Fibroblast of skin of right quadriceps (primary cell): ENCODE data around the gene PWWP2B.
A peak's percentile ranks its signal among the peaks of the same experiment; 100 is the strongest.

Source experiments
- DNase-seq: peaks from one replicate; pipeline ENCODE4 v3.0.0-alpha.2; 2013

The PWWP2B gene

GRCh38 chr10:132395704-132396493, 1.1 kb upstream of the PWWP2B start:
- DNase-seq: no peak

- peak; percentile 45 for DNase-seq
These were observed 435 bp upstream of the PWWP2B start for GRCh38 chr10:132396494-132397035.

- peak; percentile 41 for DNase-seq
These were observed 918 bp downstream of the PWWP2B start for GRCh38 chr10:132397671-132398565.

GRCh38 chr10:132398566-132398991, 1.6 kb downstream of the PWWP2B start:
- DNase-seq: no peak

GRCh38 chr10:132399117-132400035, 2.4 kb downstream of the PWWP2B start:
- no peak for DNase-seq

GRCh38 chr10:132400041-132400546, 3.1 kb downstream of the PWWP2B start:
- no peak for DNase-seq

GRCh38 chr10:132400547-132401151, 3.6 kb downstream of the PWWP2B start:
- no peak for DNase-seq

- no peak for DNase-seq
These were observed 4.6 kb downstream of the PWWP2B start for GRCh38 chr10:132401401-132402118.

GRCh38 chr10:132402781-132403241, 5.8 kb downstream of the PWWP2B start:
- DNase-seq: no peak

GRCh38 chr10:132403511-132404168, 6.6 kb downstream of the PWWP2B start:
- DNase-seq: no peak

GRCh38 chr10:132404169-132404880, 7.3 kb downstream of the PWWP2B start:
- no peak for DNase-seq

GRCh38 chr10:132404911-132405462, 8.0 kb downstream of the PWWP2B start:
- no peak for DNase-seq

- DNase-seq: no peak
These were observed 8.5 kb downstream of the PWWP2B start for GRCh38 chr10:132405463-132405991.

GRCh38 chr10:132406181-132406580, 9.2 kb downstream of the PWWP2B start:
- no peak for DNase-seq

- DNase-seq: no peak
These were observed 9.8 kb downstream of the PWWP2B start for GRCh38 chr10:132406750-132407149.

GRCh38 chr10:132407243-132407746, 10.3 kb downstream of the PWWP2B start:
- no peak for DNase-seq

GRCh38 chr10:132407846-132408278, 10.9 kb downstream of the PWWP2B start:
- no peak for DNase-seq

- no peak for DNase-seq
These were observed 11.4 kb downstream of the PWWP2B start for GRCh38 chr10:132408367-132408781.
